Esophagus (tissue), 2 donors: ENCODE data around the gene WNK3. TPM values are rescaled to one million over a fixed set of nuclear protein-coding genes. Genes with fewer than 3 reads are reported as not detected.

ENCODE experiments used
- H3K27ac ChIP-seq, 2 donors: one replicate each; pipeline ENCODE4 v1.5.1; 2013; ENCODE audit warnings: low read depth in 2 of 2, mild to moderate bottlenecking in 2 of 2, inconsistent platforms in 1 of 2, low read length in 1 of 2, moderate library complexity in 1 of 2
- H3K27me3 ChIP-seq, 2 donors: one replicate each; pipeline ENCODE4 v1.6.1; 2013; ENCODE audit warnings: low read length in 2 of 2, control low read depth in 1 of 2, mild to moderate bottlenecking in 1 of 2; ENCODE audit not compliant: insufficient read depth in 2 of 2, control insufficient read depth in 1 of 2
- H3K36me3 ChIP-seq, 2 donors: one replicate each; pipeline ENCODE4 v1.6.1; 2013; ENCODE audit warnings: low read length in 1 of 2; ENCODE audit not compliant: control insufficient read depth in 2 of 2, insufficient read depth in 2 of 2
- H3K4me1 ChIP-seq, 2 donors: one replicate each; pipeline ENCODE4 v1.6.1; 2013; ENCODE audit warnings: low read length in 1 of 2; ENCODE audit not compliant: control insufficient read depth in 2 of 2, insufficient read depth in 2 of 2
- H3K4me3 ChIP-seq, 2 donors: one replicate each; pipeline ENCODE4 v1.5.1; 2013; ENCODE audit warnings: low read length in 2 of 2, mild to moderate bottlenecking in 2 of 2, low read depth in 1 of 2, moderate library complexity in 1 of 2
- H3K9me3 ChIP-seq, 2 donors: one replicate each; pipeline ENCODE4 v1.6.1; 2013; ENCODE audit warnings: mild to moderate bottlenecking in 2 of 2, low read depth in 1 of 2, low read length in 1 of 2, moderate library complexity in 1 of 2; ENCODE audit not compliant: control insufficient read depth in 2 of 2, insufficient read depth in 1 of 2
- WGBS, 2 donors: extraction: QIAGEN DNeasy Blood & Tissue Kit; methylation state at CpG; one replicate each; pipeline ENCODE4 v1.1.7; 2013; 5-methylcytosine and 5-hydroxymethylcytosine counted together
- polyA plus RNA-seq, 2 donors: library from polyadenylated mRNA; stranded (reverse); fragments of 200-250 nt; gene quantifications; one replicate each; pipeline ENCODE4 v1.2.3, GENCODE V29; 2013
- donor health status: healthy with polysubstance abuse.
- donor health status: Bipolar disorder and iron deficiency.

The WNK3 gene
- polyA plus RNA-seq, 2 donors: 0.09 to 0.18 TPM

GRCh38 chrX:54280466-54280865 is 77.4 kb downstream of the WNK3 start:
- Histone ChIP-seq H3K27me3 (no peaks in the 10 kb centered on the region), H3K9me3 (no peaks in the 10 kb centered on the region), H3K36me3 (no peaks in the 10 kb centered on the region), H3K4me3 (no peak overlapping the region), H3K27ac (no peak overlapping the region), H3K4me1 (no peaks in the 10 kb centered on the region)
- WGBS, 2 donors: 64 to 91% methylated on average over 1 of the region's 1 CpG

DNA sequence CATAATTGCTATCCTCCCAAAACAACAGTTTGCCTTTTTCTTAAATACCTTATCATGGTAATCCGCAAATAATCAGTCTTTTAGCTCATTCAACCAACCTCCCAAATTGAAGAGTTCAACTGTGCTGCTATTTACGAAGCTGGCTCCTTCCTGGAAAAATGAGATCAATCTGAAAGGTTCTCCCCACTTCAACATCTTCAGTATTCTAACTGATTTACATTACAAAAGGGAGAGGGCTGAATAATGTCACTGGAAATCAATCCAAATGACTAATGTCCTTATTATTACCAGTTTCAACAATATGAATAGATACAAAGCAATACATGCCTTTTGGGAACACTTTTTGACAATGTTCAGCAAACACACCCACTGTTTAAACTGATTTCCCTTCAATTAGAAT is 86.2 kb downstream of the WNK3 start:
- WGBS, 2 donors: 74 to 91% methylated on average over 2 of the region's 2 CpGs
- H3K36me3 ChIP-seq: no peaks in the 10 kb centered on the region
- no peaks in the 10 kb centered on the region for H3K27me3 ChIP-seq
- no peak overlapping the region for H3K4me3 ChIP-seq
- H3K9me3 ChIP-seq: no peaks in the 10 kb centered on the region
- H3K27ac ChIP-seq: no peak overlapping the region
- no peaks in the 10 kb centered on the region for H3K4me1 ChIP-seq

GRCh38 chrX:54248309-54248708 is 109.5 kb downstream of the WNK3 start:
- WGBS, 2 donors: 44 to 45% methylated on average over 1 of the region's 1 CpG
- Histone ChIP-seq H3K4me3 (no peak overlapping the region), H3K9me3 (no peaks in the 10 kb centered on the region), H3K27ac (no peak overlapping the region), H3K4me1 (no peaks in the 10 kb centered on the region), H3K27me3 (no peaks in the 10 kb centered on the region), H3K36me3 (no peaks in the 10 kb centered on the region)

GRCh38 chrX:54246866-54247265 is 111.0 kb downstream of the WNK3 start:
- no peaks in the 10 kb centered on the region for H3K9me3 ChIP-seq
- H3K27me3 ChIP-seq: no peaks in the 10 kb centered on the region
- H3K4me1 ChIP-seq: no peaks in the 10 kb centered on the region
- H3K4me3 ChIP-seq: no peak overlapping the region
- H3K27ac ChIP-seq: no peak overlapping the region
- H3K36me3 ChIP-seq: no peaks in the 10 kb centered on the region

DNA sequence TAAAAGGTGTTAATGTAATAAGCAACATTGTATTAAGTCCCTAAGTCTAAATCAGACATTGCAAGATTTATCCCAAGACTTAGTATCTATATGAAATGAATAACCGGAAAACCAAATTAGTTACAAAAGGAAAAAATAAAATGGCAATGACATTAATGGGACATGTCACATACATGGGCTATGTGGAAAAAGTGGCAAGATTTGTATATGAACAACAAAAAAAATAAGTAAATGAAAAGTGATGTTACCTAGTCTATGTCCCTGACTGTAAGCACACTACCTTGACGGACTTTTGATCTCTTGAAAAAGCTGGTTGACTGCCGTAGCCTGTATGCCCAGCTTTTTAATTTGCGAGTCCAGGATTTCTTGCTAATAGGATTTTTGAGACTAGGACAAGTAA is 119.3 kb downstream of the WNK3 start:
- peaks cover 0 to 2% of the 10 kb centered on the region in 2 donors for H3K9me3 ChIP-seq
- WGBS, 2 donors: 97 to 99% methylated on average over 4 of the region's 4 CpGs
- no peaks in the 10 kb centered on the region for H3K4me1 ChIP-seq
- H3K4me3 ChIP-seq: no peak overlapping the region
- no peaks in the 10 kb centered on the region for H3K27me3 ChIP-seq
- no peaks in the 10 kb centered on the region for H3K36me3 ChIP-seq
- H3K27ac ChIP-seq: no peak overlapping the region

DNA sequence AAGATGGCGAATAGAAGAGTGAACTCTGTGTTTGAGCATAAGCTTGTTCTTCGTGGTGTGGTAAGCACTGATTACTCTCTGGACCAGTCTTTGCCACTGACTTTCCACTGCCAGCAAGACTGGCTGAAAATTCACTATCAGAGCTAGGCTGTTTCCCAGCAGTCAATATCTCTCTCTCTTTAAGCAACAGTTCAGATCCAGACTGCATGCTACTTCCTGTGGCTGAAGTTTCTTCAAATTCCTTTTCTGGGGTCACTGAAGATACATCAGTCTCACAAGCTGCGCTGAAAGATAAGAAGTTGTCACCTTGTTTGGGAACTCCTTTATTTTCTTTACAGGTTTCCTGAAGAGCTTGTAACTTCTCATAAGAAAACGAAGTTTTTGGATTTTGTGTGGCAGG is 120.8 kb downstream of the WNK3 start:
- Histone ChIP-seq H3K36me3 (no peaks in the 10 kb centered on the region), H3K27me3 (no peaks in the 10 kb centered on the region), H3K27ac (no peak overlapping the region), H3K4me1 (no peaks in the 10 kb centered on the region), H3K4me3 (no peak overlapping the region), H3K9me3 (peaks cover 0 to 2% of the 10 kb centered on the region in 2 donors)
- 70 to 87% methylated on average over 4 of the region's 4 CpGs for WGBS, 2 donors

- Histone ChIP-seq H3K9me3 (no peaks in the 10 kb centered on the region), H3K27ac (no peak overlapping the region), H3K4me1 (no peaks in the 10 kb centered on the region), H3K4me3 (no peak overlapping the region), H3K36me3 (no peaks in the 10 kb centered on the region), H3K27me3 (no peaks in the 10 kb centered on the region)
- 69 to 71% methylated on average over 4 of the region's 4 CpGs for WGBS, 2 donors
Measured at GRCh38 chrX:54230435-54231148, 127.3 kb downstream of the WNK3 start.

DNA sequence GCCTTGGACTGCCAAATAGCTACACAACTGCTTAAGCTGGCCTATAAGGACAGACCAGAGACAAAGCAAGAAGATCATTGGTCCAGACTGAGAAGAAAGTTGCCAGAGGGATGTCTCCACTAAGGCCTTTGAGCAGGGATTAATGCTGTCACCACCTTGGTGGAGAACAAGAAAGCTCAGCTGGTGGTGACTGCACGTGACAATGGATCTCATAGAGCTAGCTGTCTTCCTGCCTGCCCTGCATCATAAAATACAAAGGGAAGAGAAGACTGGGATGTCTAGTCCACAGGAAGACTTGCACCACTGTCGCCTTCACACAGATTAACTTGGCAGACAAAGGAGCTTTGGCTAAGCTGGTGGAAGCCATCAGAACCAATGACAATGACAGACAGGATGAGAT is 134.3 kb downstream of the WNK3 start:
- WGBS, 2 donors: 72 to 87% methylated on average over 2 of the region's 2 CpGs
- H3K4me3 ChIP-seq: no peak overlapping the region
- no peaks in the 10 kb centered on the region for H3K36me3 ChIP-seq
- H3K9me3 ChIP-seq: no peaks in the 10 kb centered on the region
- no peaks in the 10 kb centered on the region for H3K4me1 ChIP-seq
- no peak overlapping the region for H3K27ac ChIP-seq
- no peaks in the 10 kb centered on the region for H3K27me3 ChIP-seq

GRCh38 chrX:54213603-54214002 is 144.2 kb downstream of the WNK3 start:
- WGBS, 2 donors: 89 to 93% methylated on average over 3 of the region's 3 CpGs

DNA sequence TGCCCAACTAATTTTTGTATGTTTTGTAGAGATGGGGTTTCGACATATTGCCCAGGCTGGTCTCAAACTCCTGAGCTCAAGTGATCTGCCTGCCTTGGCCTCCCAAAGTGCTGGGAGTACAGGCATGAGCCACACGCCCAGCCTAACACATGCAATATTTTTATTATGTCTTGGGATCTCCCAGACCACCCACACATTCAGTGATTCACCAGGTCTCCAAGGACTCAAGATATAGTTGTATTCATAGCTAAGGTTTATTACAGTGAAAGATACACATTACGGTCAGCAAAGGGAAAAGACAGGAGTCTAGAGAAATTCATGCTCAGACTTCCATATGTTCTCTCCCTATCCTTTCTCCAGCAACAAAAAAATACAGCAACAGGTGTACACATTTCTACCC is 149.3 kb downstream of the WNK3 start:
- H3K9me3 ChIP-seq: no peaks in the 10 kb centered on the region
- no peaks in the 10 kb centered on the region for H3K4me1 ChIP-seq
- no peaks in the 10 kb centered on the region for H3K36me3 ChIP-seq
- H3K27ac ChIP-seq: no peak overlapping the region
- H3K27me3 ChIP-seq: no peaks in the 10 kb centered on the region
- WGBS, 2 donors: 82 to 87% methylated on average over 3 of the region's 3 CpGs
- no peak overlapping the region for H3K4me3 ChIP-seq

More at GRCh38 chrX:54213603-54214002, 144.2 kb downstream of the WNK3 start:
- Histone ChIP-seq H3K36me3 (no peaks in the 10 kb centered on the region), H3K27me3 (no peaks in the 10 kb centered on the region), H3K27ac (no peak overlapping the region), H3K4me3 (no peak overlapping the region), H3K4me1 (no peaks in the 10 kb centered on the region), H3K9me3 (no peaks in the 10 kb centered on the region)
